GM18861 (cell line): ENCODE data around the gene CCDC174.
"Not testable (repeated sequence)": the region's sequence is repeated elsewhere in the genome, so short reads cannot be mapped to it uniquely, and the experiment has no call there.

Experiments used
- ATAC-seq: cut with Tn5 transposase; IDR thresholded peaks from one replicate; pipeline ENCODE4 v1.9.1; 2021; ENCODE audit not compliant: unreplicated experiment

CCDC174 gene

DNA sequence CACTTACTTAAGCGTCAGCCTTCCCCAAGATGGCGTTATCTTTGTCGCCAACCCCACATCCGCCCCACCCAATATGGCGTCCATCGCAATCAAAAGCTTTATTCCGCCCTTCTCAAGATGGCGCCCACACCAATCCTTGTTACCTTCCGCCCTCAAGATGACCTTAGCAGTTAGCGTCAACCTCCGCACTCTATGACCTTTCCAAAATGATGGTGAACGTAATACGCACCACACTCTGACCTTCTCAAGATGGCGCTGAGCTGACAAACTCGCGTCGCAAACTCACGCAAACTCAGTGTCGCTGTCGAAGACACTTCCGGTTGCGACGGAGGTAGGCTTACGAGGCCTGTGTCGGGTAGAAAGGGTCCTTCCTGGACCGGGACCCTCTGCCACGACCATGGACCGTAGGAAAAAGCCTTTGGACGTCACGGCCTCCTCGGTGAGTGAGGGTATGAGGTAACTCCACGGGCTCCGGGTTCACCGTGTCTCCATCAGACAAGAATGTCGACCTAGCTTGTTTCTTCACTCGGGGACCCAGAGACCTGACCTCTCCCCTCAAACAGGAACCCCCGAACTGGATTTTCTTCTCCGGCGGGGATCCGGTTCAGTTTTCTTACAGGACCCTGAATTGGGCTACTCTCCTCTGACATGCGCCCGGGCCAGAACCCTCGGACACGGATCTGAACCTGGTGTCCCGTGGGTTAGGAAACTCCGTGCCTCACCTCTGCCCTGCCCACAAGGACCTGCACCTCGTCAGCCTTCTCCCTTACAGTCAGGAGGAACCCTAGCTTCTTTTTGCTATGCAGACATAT, at the start of gene CCDC174:
Gene CCDC174 (plus strand): TSS at position 323 of the 812 bp plus-strand sequence. CDS start 75 bp downstream, at position 398.
- peak; percentile 97 for ATAC-seq

DNA sequence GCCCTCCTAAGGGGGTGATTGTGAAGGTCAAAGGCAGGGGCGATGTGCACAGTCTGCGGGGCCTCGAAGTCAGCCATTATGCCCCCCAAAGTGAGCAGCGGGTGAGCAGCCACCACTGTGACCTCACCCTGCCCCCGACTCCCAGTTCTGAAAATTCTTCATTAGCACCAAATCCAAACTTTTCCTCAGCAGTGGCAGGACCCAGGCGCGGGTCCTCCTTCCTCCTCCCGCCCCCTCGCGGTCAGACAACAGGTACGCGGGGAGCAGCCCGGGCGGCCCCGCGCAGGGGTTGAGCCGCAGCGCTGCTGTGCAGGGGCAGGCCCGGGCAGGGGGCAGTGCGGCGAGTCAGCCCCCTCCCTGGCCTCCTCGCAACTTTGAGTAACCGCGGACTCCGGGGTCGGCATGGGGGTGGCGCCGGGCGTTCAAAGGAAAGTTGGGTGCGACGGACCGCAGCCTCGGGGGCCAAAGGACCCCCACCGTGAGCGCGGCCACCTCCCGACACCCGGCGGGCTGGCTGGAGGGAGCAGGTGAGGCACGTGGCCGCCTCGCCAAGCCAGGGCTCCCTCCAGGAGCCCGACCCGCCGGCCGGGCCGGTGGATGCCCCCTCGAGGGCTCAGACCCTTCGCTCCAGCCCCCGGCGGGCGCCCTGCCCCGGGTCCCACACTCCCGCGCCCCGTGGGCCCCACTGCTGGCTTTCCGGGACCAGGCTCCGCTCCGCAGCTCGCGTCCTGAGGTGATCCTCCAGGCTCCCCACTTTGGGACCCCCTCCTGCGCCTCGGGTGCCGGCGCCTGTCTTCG, 49.4 kb upstream of the CCDC174 start:
- ATAC-seq, result no peak

DNA sequence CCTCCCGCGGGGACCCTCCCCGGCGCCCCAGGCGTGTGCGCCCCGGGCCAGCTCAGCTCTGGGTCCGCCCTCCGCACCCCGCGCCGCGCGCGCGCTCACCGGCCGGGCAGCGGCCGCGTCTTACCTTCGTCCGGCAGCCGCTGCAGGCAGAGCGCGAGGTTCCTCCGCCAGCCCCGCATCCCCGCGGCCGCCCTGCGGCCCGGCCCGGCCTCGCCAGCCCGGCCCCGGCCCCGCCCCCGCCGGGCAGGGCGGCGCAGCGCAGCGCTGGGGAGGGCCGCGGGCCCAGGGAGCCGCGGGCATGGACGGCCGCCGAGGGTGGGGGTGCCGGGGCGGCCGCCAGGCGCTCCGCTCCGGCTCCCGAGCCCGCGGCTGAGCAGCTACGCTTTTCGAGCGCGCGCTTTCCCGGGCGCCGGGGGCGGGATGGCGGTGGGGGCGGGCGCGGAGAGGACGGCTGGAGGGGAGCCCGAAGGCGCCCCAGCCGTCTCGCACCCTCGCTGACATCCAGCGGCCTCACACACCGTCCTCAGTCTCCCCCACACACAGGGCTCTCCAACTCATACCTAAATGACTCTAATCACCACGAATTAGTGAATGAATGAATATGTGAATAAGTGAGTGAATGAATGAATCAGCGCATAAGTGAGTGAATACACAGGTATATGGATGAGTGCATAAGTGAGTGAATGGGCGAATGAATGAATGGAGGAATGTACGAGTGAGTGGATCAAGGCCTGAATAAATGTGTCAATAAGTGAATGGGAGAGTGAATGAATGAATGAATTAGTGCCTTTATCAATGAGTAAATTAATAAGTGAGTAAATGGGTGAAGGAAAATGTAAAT, 48.5 kb upstream of the CCDC174 start:
- ATAC-seq, result no peak

DNA sequence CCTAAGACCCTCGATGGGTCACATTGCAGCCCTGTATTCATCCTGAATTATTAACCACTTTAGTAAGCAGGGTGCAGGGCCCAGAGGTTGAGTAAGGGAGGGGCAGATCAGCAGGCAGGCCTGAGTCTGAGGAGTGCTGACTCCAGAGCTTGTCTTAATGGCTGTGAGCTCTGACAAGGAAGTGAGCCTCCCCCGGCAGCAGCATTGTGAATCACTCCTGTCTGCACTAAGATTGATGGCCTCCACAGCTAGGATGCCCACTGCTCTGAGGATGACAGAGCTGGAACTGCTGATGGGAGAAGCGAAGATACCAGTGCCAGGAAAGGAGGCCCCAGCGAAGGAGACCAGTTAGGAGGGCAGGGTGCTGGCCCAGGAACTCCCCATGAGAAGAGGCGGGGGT, 46.5 kb upstream of the CCDC174 start:
- ATAC-seq, result no peak

DNA sequence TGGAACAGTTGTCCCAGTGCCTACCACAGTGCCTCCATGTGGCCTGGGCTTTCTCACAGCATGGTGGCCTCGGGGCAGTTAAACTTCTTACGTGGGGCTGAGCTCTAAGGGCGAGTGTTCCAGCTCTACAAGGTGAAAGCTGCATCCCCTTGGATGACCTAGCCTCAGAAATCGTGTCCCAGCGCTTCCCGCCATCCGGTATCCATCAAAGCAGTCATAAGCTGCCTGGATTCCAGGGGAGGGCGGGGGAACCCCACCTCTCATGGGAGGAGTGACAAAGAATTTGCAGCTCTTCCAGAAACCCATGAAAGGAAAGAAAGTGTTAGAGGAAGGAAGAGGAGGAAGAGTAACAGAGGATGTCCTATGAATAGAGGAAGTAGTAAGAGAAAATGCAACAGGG, 45.8 kb upstream of the CCDC174 start:
- no peak for ATAC-seq

DNA sequence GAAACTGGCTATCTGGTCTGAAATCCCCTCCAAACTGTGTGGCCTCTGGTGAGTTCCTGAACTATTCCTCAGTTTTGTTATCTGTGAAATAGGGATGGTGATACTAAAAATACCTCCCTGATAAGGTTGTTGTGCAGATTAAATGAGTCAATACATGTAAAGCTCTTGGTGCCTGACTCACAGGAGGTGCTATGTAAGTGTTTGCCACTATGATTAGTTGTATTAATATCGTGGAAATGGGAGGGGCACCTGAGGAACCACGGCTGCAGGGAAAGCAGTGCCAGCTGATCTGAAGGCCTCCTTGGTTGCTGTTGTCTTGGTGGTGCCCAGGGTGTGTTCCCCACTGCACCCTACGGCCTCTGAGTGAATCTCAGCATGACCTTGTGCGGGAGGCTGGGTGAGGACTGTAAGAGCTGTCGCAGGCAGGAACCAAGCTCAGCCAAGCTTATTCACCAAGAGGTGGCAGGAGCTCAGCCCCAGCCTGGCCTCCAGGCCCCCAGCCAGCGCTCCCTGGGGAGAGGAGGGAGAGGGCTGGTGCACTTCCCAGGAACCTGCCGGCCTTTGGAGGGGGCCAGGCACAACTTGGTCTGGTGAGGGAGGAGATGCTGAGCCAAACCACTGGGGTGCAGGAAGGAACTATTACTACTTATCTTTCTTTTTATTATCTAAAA, 44.8 kb upstream of the CCDC174 start:
- ATAC-seq, result no peak

DNA sequence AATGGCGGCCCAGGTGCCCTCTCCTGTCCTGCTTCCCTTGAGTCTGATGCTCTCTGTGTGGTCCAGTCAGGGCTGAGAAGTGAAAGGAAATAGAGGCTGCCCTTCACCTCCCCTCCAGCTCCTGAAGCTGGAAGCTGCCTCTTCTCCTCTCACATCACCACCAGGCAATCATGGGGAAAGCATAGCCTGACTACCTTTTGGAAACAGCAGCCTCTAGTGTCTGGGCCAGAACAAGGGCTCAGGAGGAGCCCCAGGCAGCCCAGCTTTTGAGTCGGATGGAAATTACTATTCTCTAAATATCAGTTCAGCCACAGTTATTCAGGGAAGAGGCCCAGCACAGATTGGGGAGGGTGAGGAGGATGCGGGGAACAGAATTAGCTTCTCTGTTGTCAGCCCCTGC, 43.3 kb upstream of the CCDC174 start:
- ATAC-seq, result no peak

DNA sequence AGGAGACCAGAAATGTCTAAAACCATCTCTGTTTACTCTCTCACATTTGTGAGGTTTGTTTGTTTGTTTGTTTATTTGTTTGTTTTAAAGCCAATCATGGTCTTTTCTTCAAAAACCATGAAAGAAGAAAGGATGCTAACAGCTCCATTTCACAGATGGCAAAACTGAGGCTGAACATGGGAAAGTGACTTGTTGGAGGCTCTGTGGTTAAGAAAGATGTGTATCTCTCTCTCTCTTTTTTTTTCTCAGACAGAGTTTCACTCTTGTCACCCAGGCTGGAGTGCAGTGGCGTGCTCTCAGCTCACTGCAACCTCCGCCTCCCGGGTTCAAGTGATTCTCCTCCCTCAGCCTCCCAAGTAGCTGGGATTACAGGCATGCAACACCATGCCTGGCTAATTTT, 42.5 kb upstream of the CCDC174 start:
- not testable (repeated sequence) for ATAC-seq

DNA sequence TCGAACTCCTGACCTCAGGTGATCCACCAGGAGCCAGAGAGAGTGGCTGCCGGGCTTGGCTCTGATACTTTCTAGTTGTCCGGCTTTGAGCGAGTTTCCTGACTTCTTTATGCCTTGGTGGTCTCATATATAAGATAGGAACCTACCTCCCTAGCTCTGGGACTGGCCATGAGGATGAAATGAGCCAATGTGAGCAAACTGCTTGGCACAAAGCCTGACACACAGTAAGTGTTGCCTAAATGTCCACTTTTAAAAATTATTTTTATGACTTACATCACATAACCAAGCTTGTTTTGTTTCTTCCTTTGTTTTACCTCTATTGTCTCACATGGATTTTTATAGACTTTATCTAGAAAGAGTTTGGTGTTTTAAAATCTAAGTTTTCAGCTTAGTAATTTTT, 42.1 kb upstream of the CCDC174 start:
- no peak for ATAC-seq

DNA sequence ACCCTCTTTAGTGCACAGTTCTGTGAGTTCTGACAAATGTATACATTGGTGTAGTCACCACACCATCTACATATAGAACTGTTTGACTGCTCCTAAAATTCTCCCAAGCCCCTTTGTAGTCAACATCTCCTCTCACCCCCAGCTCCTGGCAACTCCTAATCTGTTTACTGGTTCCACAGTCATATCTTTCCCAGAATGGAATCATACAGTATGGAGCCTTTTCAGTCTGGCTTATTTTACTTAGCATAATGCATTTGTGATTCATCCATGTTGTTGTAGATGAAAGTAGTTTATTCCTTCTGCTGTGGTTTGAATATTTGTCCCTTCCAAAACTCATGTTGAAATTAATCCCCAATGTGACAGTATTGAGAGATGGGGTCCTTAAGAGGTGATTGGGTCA, 41.6 kb upstream of the CCDC174 start:
- ATAC-seq, result no peak

DNA sequence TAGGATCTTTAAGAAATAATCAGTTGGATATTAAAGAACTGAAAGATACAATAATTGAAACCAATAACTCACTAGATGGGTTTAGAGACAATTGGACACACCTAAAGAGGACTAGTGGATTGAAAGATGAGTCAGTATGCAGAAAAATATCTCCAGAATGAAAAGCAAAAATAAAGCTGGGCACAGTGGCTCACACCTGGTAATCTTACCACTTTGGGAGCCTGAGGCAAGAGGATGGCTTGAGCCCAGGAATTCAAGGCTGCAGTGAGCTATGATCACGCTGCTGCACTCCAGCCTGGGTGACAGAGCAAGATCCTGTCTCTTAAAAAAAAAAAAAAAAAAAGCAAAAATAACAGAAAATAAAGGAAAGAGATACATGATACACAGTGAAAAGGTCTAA, 37.4 kb upstream of the CCDC174 start:
- no peak for ATAC-seq

DNA sequence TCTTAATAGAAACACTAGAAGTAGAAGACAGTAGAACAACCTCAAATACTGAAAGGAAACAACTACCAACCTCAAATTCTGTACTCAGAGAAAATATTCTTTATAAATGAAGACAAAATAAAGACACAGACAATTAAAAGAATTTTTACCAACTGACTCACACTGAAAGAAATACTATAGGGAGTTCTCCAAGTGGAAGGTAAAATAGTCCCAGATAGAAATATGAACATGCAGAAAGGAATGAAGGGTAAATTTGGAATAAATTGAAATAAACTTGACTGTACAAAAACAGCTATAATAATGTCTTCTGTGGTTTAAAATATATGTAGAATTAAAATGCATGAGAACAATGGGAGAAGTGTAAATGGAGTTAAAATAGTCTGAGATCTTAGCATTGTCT, 36.7 kb upstream of the CCDC174 start:
- no peak for ATAC-seq

DNA sequence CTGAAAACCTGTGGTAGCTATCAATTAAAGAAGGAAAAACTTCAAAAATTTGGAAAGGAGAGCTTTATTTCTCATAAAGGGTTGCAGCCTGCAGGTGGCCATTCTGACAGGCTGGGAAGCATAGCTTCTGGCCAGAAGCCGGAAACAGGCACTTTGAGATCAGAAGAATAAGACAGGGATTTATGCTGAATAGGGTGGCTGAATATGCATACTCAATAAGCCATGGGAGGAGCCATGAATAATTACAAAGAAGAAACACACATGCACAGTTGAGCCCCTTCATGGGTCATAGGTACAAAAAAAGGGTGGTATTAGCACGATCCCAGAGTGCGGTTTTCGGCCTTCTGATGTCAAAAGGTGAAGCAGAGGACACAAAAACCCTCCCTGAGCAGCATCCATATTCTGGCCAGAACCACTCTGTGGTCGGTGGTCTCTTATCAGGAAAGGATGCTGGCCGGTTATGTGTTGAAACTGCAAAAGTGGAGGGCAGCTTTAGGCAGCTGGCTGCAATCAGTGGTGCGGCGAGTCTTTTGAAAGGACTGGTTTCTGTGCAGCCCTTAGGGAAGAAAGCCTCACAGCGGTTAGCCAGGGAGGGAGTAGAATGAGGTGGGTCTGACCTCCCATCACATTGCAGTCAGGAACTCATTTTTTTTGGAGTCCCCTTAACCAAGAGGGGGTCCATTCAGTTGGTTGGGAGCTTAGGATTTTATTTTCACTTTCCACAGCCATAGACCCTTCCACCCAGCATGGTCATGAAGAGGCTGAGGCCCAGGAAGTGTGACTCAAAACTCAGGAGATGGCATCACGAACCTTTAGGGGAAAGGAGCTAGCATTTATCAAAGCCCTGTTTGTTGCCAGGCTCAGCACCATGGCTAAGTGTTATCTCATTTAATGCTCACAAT, 34.7 kb upstream of the CCDC174 start:
- no peak for ATAC-seq

DNA sequence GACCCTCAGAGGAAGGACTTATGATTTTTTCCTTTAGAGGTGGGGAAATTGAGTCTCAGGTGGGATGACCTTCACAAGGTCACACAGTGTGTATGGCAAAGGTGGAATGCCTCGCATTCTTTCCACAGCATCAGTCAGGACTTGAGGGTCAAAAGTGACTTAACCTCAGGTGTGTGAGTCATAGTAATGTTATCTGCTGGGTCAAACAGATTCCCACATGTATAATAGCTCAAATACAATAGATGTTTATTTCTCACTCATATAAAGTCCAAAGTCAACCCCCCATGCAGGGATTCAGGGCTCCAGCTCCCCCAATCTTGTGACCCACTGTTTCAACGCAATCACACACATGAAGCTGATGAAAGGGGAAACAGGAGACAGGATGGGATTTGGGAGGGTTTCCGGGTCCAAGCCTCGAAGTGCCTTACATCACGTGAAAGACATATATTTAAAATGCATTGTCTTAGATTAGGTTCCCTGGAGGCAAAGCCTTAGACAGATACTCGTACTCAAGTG, 34.0 kb upstream of the CCDC174 start:
- no peak for ATAC-seq

DNA sequence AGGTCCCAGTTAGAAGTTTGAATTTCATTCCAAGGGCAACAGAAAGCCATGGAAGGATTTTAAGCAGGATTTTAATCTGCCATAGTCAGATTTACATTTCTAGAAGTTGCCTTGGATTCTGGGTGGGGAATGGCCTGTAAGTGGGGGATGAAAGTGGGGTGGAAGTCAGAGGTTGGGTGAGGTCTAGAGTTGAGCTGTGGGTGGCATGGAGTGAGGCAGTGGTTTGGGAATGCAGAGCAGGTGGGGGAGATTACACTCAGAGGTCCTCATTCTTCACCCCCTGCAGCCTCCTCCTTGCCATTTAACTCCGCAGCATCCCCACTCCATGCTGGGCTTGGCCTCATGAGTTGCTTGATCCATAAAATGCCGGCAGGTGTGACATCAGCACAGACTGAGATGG, 32.0 kb upstream of the CCDC174 start:
- ATAC-seq, result no peak

DNA sequence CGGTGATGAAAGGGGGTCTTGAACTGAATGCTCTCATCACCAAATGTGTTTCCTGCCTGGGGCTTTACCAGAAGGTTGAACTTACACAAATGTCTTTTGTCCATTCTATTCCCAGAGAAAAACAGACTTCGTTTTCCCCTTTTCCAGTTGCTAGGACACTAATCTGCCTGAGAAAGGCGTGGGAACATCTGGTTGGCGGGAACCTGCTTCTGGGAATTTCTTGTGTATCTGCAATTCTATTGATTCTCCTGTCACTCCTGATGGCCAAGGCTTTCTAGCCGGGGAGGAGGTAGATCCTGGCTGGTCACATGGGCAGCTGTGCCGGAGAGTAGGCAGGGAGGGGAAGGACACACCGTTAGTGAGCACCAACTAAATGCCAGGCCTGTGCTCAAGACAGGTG, 31.1 kb upstream of the CCDC174 start:
- no peak for ATAC-seq

DNA sequence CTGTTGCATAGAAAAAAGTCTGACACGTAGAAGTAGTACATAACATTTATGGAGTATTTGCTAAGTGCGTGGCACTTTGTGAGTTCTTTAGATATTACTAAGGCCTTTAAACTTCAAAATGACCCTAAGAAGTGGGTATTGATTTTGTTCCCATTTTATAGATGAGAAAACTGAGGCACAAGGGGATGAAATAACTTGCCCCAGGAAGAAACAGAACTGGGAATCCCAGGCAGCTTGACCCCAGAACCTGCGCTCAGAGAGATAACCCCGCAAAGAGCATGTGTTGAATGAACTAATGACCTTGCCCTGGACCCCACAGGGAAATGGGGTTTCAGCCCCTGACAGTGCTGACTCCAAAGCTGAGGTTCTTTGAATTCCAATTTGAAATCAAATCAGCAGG, 30.5 kb upstream of the CCDC174 start:
- ATAC-seq, result no peak

DNA sequence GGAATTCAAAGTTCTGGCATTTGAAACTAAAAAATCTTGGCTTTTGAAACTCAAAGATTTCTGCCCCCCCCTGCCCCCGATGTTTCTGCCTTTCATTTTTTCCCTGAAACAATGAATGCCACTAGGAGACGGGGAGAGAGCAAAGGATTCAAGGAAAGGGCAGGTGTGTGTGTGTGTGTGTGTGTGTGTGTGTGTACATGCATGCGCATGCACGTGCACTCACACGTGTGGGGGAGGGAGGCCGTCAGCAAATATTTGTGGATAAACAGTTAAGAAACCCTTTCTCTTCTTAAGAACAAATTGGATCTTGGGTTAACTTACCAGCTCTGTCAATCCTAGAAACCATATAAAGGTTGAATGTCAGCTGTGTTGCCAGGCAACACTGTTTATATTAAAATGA, 29.2 kb upstream of the CCDC174 start:
- ATAC-seq, result no peak

DNA sequence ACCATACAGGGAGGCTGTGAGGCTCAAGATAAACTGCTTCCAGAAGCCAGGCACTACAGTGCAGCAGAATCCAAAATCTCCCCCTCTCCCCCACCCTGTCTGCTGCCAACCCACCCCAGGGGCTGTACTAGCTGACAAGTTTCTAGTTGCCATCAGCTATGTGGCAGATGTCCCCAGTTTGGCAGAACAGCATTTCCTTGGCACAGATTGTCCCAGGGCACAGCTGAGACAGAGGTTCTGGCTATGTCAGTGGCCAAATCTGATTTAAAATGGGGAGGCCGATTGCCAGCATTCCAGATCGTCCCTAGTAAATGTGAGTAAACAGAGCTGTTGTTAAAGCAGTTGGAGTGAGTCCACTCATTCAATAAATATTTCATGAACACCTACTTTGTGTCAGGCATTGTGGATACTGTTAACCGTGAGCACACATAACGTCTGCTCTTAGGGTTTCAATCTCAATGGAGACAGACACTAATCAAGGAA, 28.0 kb upstream of the CCDC174 start:
- ATAC-seq, result no peak

DNA sequence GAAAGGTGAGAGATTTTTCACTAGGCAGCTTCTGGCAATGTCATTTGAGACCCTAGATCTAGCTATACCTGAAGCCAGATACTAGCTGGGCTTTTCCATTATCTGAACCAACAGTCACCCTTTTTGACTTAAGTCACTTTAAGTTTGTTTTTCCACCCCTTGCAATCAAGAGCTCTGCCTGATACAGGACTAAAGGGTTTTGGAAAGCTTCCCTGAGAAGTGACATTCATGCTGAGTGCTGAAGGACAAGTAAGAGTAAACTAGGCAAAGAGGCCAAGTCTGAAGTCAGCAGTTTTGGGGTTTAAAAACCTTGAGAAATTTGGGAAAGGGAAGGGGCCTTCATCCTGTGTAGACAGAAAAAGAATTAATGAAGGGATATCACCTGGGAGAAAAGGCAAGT, 27.1 kb upstream of the CCDC174 start:
- ATAC-seq, result no peak
